ENCODE results near the gene NTSR1.
A peak's percentile ranks its signal among the peaks of the same experiment; 100 is the strongest.

NTSR1 gene

DNA sequence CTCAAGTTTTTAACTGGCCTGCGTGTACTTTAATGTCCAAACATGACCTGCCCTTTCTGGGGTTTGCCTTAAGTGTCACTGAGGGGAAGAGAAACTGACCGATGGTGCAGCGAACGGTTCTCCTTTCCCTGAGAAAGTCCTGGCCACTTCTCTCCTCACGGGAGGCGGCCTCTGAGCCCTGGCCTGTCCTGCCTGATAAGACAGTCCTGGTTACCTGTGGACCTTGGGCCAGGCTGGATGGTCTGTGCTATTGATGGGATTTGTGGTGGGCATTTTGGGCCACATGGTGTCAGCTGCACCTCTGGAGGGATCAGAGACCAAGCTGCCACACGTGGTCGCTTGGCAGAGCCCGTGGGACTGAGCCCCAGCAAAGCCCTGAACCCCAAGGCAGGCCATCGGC lies 11.6 kb upstream of the NTSR1 start:
- Mint-ChIP-seq H3K27me3 (peaks cover 22% of the 10 kb centered on the region), H3K9me3 (no peaks in the 10 kb centered on the region), H3K4me3 (no peak overlapping the region), H3K4me1 (peaks cover 5% of the 10 kb centered on the region), H3K27ac (no peak overlapping the region)
- ATAC-seq = no peak
- no peak for DNase-seq

DNA sequence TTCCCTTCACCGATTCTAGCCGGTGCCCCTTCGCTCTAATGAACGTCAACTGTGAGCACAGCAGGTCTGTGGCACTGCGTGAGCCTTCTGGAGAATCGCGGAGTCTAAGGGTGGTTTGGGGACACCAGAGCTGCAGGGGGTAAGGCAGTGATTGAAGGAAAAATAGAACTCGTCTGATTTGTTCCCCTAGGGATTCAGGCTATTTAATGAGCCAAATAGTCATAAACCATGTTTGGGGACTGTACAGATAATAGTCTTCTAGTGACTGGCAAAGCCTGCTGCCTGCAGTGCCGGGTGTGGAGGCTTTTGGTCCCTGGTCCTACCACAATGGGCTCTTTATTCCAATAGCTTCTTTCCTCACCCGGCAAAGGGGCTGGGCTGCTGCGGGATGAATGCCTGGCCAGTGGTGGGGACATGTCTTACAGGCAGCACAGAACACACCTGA lies 11.1 kb upstream of the NTSR1 start:
- no peak overlapping the region for H3K4me3 Mint-ChIP-seq
- peaks cover 5% of the 10 kb centered on the region for H3K4me1 Mint-ChIP-seq
- H3K27ac Mint-ChIP-seq = no peak overlapping the region
- ATAC-seq (no peak), DNase-seq (no peak)
- H3K27me3 Mint-ChIP-seq = peaks cover 20% of the 10 kb centered on the region
- H3K9me3 Mint-ChIP-seq = no peaks in the 10 kb centered on the region

DNA sequence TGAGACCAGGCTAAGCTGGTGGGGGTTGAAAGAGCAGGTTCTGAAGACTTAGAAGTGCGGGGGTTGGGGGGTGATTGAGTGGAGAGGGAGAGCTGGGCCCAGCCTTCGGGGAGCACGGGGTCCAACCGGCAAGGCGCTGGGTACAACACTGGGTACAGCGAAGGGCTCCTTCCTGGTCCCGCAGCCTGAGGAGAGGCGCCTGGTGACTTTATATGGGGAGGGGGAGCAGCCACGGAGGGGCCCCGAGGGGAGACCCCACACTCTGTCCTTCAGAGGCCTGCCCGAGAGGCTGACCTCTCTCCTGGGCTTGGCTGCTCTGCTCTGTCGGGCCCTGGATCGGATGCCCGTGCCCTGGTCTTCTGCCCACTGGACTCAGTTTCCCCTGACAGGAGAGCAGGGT lies 10.4 kb upstream of the NTSR1 start:
- Mint-ChIP-seq H3K27me3 (peaks cover 13% of the 10 kb centered on the region), H3K9me3 (no peaks in the 10 kb centered on the region), H3K27ac (no peak overlapping the region), H3K4me3 (no peak overlapping the region), H3K4me1 (peaks cover 7% of the 10 kb centered on the region)
- no peak for DNase-seq
- no peak for ATAC-seq

DNA sequence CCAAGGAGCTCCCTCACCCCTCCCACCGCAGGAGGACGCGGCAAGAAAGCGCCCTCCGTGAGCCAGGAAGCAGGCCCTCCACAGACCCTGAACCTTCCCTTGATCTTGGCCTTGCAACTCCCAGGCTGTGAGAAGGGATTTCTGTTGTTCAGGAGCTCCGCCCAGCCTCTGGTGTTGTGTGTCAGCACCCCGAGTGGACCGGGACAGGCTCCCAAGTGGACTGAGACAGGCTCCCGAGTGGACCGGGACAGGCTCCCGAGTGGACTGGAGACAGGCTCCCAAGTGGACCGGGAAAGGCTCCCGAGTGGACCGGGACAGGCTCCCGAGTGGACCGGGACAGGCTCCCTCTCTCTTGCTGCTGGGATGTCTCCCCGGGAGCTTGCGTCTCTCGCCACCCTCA lies 9.3 kb upstream of the NTSR1 start:
- no peak for ATAC-seq
- H3K4me3 Mint-ChIP-seq = no peak overlapping the region

DNA sequence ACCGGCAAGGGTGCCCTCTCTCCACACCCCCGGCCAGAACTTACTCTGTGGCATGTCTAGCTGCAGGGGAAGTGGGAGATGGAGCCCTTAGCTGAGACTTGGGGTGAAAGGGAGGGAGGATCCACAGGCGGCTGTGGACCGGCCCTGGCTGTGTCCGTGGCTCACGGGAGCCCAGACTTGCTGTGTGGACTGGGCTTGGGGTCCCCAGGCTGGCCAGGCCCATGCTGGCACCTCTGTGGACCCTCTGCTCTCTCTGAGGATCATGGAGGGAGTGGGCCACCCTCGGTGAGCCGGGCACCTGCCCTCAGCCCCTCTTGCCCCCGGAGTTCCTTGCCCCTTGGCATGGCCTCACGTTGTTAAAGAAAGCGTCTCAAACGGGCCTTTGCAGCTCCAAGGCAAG lies 8.9 kb upstream of the NTSR1 start:
- DNase-seq (no peak), ATAC-seq (no peak)
- Mint-ChIP-seq H3K27me3 (peaks cover 6% of the 10 kb centered on the region), H3K4me1 (peaks cover 22% of the 10 kb centered on the region), H3K4me3 (no peak overlapping the region), H3K9me3 (no peaks in the 10 kb centered on the region), H3K27ac (no peak overlapping the region)

More for the DNA sequence above, 9.3 kb upstream of the NTSR1 start:
- Mint-ChIP-seq H3K4me1 (peaks cover 18% of the 10 kb centered on the region), H3K27me3 (peaks cover 6% of the 10 kb centered on the region), H3K9me3 (no peaks in the 10 kb centered on the region), H3K27ac (no peak overlapping the region)
- no peak for DNase-seq

DNA sequence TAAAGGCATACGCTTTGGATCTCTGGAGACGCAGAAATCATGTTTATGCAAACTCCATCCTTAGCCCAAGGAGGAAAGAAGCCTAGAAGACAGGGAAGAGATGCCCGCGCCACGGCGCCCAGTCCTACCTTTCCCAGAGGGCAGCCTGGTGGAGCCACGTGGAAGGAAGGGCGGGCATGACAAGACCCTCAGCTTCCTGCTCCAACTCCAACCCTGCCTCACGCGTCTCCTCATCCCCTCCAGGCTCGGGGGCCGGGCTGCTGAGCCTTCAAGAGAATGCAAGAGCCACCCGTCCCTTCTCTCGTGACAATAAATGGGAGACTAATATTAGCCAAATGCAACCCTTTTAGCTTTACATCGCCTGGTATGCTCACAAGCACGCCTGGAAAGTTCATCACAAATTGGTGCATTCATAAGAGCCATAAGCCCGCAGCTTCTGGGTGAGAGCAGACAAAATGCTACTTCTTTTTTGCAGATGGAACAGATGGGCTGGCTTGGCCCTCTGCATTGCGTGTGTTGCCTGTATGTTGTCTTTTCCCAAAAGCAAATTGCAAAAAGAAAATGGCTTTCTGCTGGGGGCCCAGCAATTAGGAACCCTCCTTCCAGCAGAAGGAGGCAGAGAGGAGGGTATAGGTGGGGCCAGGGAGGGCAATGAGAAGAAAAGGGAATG lies 8.2 kb upstream of the NTSR1 start:
- H3K27ac Mint-ChIP-seq = no peak overlapping the region
- DNase-seq (no peak), ATAC-seq (no peak)
- H3K9me3 Mint-ChIP-seq = no peaks in the 10 kb centered on the region
- no peak overlapping the region for H3K4me3 Mint-ChIP-seq
- H3K27me3 Mint-ChIP-seq = peaks cover 6% of the 10 kb centered on the region
- peaks cover 24% of the 10 kb centered on the region for H3K4me1 Mint-ChIP-seq

DNA sequence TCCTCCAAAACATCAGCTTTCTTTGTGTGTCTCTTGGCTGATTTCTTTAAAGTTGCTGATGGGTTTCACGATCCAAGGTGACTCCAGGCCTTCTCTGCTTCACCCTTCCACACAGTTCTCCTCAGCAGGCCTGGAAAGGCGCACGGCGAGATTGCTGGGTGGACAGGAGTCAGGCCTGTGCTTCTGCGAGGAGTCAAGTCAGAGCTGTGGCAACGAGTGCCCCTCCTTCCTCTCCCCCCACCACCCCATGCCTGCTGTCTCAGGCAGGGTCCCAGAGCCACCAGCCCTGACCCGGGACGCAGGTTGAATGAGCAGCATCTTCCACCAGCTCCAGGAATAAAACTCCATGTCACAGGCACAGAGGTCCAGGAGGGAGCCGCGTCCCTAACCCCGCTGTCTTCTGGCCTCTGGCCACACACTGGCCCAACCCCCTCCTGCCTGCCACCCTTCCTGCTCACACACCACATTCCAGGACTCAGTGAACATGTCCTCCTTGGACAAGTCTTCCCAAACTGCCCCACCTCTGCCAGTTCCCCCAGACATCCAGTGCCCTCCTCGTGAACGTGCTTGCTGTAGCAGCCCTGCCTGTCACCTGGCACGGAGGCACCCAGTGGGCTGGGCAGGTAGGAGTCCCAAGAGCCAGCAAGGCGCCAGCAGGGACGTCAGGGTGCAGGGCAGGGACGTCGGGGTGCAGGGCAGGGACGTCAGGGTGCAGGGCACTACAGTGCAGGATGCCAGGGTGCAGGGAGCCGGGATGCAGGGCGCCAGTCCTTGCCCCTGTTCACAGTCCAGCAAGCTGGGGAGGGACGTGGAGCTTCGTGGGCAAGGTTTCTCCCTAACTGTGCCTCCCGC lies 7.2 kb upstream of the NTSR1 start:
- peaks cover 6% of the 10 kb centered on the region for H3K27me3 Mint-ChIP-seq
- DNase-seq = no peak
- no peaks in the 10 kb centered on the region for H3K9me3 Mint-ChIP-seq
- peaks cover 20% of the 10 kb centered on the region for H3K4me1 Mint-ChIP-seq
- H3K4me3 Mint-ChIP-seq = no peak overlapping the region
- H3K27ac Mint-ChIP-seq = peak overlapping the region in 1 of 2 donors; percentile 2
- ATAC-seq = no peak

DNA sequence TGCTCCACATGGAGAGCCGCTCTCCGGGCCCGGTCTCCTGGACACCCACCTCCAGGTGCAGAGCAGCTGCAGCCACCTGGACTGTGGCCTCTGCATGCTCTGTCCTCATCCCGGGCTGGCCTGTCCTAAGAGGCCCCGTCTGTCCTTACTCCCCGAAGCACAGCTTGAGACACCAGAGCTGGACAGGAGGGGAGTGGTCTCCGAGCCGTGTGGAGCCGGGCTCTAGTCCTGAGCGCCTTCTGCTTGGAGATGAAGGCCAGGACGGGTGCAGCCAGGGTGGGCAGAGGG lies 6.7 kb upstream of the NTSR1 start:
- Mint-ChIP-seq H3K9me3 (no peaks in the 10 kb centered on the region), H3K4me3 (no peak overlapping the region), H3K4me1 (peaks cover 19% of the 10 kb centered on the region), H3K27me3 (peaks cover 9% of the 10 kb centered on the region), H3K27ac (no peak overlapping the region)
- peak; percentile 27 for ATAC-seq
- DNase-seq = no peak

DNA sequence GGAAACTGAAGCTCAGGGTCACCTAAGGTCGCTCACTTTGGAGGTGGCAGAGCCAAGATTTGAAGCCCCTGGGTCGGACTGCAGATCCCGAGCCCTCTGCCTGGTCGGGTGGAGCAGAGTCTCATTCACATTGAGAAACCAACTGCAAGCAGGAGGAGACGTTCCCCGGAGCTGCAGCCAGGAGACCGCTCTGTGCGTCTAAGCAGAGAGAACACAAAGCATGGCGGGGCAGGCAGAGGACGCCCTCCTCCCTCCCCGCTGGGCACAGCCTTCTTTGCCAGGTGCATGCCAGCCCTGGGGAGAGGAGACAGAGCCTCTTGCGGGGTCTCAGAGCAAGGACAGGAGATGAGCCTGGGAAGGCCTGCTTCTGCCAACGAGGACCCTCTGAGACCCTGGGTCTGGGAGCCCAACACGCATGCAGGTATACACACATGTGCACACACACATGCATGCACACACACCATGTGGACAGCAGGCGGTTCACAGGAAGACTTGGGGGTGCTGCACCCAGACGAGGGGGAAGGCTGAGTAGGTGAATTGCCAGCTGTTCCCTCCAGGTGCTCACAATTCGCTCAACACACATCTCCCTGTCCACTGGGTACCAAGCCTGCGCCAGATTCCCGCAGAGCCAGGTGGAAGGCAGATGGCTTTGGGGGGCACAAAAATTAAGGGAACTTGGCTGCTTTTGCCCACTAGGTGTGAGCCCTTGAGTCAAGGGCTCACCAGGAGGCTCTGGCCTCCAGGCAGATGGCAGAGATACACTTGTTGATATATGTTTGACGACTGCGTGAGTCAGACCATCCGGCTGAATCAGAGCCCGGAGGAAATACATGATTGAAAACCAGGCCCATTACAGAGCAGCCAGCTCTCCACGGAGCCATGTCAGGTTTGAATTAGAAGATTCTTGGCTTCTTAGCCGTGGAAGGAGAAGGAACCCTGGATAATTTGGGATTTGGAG lies 5.5 kb upstream of the NTSR1 start:
- peak; percentile 63 for ATAC-seq
- peaks cover 24% of the 10 kb centered on the region for H3K4me1 Mint-ChIP-seq
- H3K4me3 Mint-ChIP-seq = peak overlapping the region in 1 of 2 donors; percentile 35
- no peaks in the 10 kb centered on the region for H3K9me3 Mint-ChIP-seq
- H3K27ac Mint-ChIP-seq = peak overlapping the region in 1 of 2 donors; percentile 42
- DNase-seq = no peak
- peaks cover 17% of the 10 kb centered on the region for H3K27me3 Mint-ChIP-seq

DNA sequence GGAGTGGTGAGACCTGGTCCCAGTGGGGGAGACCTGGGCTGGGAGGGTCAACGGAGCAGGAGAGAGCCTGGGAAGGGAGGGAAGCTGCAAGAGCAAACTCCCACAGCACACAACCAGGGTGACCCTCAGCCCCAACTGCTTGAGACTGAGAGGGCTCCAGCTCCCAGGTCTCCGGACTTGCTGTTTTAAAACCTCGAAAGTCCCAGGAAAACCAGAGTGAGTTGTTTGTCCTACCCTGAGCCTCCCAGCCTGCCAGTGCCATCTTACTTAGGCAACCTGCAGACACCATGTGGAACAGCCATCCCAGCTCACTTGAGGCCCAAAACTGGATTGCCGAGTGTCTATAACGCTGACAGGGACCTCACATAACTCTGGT lies 4.8 kb upstream of the NTSR1 start:
- ATAC-seq = no peak

DNA sequence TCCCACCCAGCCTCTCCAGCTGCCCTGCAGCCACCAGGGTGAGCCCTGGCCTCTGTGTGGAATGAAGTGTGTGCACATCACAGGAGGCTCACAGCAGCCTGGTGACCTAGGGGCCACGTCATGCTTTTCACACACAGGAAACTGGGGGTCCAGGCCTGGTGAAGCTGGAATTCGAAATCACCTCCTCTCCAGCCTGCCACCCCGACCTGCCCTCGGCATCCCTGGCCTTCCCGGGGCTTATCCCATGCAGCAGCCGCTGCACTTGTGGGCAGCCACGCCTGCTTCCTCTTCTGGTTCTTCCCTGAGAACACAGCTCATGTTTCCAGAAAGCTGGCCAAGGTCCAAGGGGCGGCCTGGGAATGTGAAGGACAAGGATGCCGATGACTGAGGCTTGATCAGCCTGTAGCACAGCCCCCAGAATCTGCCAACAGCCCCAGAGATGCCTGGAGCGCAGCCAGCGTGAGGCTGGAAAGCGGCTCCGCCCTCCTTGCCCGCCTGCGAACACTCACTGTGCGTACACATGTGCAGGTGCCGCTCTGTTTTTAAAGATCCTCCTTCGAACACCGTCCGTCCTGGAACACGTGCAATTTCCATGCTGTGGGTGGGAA lies 4.2 kb upstream of the NTSR1 start:
- H3K27me3 Mint-ChIP-seq = peaks cover 24% of the 10 kb centered on the region
- no peak overlapping the region for H3K27ac Mint-ChIP-seq
- DNase-seq (no peak), ATAC-seq (no peak)
- H3K9me3 Mint-ChIP-seq = no peaks in the 10 kb centered on the region
- peaks cover 26% of the 10 kb centered on the region for H3K4me1 Mint-ChIP-seq
- H3K4me3 Mint-ChIP-seq = no peak overlapping the region

More for the DNA sequence above, 4.8 kb upstream of the NTSR1 start:
- H3K27ac Mint-ChIP-seq = peak overlapping the region in 1 of 2 donors; percentile 42
- peak overlapping the region in 1 of 2 donors; percentile 35 for H3K4me3 Mint-ChIP-seq
- DNase-seq = no peak
- peaks cover 21% of the 10 kb centered on the region for H3K27me3 Mint-ChIP-seq
- H3K4me1 Mint-ChIP-seq = peaks cover 26% of the 10 kb centered on the region
- no peaks in the 10 kb centered on the region for H3K9me3 Mint-ChIP-seq

DNA sequence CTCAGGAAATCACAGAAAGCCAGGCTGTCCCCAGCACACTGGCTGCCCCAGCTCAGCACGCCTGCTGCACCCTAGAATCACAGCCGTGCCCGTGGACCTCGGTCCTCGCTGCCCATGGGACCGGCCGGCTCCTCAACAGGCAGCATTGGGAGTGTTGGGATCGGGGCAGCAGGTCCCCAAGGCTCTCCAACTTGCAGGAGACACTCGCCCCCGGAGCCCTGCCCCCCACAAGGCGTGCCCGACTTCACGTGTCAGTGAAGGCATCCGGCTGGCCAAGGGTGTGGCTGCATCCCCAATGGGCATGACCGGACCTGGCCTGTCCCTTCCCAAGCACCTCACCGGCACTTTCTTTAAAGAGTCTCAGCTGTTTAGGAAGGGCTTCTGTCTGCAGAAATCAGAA lies 3.0 kb upstream of the NTSR1 start:
- DNase-seq = no peak
- Mint-ChIP-seq H3K27ac (no peak overlapping the region), H3K27me3 (peaks cover 36% of the 10 kb centered on the region), H3K9me3 (no peaks in the 10 kb centered on the region), H3K4me1 (peaks cover 26% of the 10 kb centered on the region), H3K4me3 (no peak overlapping the region)
- no peak for ATAC-seq

DNA sequence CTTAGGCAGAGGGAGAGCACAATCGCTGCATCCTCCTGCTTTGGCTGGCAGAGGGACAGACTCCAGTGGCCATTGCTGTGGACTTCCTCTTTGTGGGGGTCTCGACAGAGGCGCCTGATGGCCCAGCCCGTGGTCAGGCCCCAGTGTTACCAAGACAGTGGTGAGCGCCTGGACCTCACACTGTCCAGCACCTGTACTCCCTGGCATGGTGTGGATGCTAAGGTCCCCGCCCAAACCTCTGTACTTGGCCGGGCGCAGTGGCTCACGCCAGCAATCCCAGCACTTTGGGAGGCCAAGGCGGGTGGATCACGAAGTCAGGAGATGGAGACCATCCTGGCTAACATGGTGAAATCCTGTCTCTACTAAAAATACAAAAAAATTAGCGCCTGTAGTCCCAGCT lies 2.3 kb upstream of the NTSR1 start:
- peaks cover 26% of the 10 kb centered on the region for H3K4me1 Mint-ChIP-seq
- peaks cover 40% of the 10 kb centered on the region for H3K27me3 Mint-ChIP-seq
- H3K27ac Mint-ChIP-seq = no peak overlapping the region
- DNase-seq = no peak
- H3K9me3 Mint-ChIP-seq = no peaks in the 10 kb centered on the region
- no peak overlapping the region for H3K4me3 Mint-ChIP-seq
- ATAC-seq = no peak

DNA sequence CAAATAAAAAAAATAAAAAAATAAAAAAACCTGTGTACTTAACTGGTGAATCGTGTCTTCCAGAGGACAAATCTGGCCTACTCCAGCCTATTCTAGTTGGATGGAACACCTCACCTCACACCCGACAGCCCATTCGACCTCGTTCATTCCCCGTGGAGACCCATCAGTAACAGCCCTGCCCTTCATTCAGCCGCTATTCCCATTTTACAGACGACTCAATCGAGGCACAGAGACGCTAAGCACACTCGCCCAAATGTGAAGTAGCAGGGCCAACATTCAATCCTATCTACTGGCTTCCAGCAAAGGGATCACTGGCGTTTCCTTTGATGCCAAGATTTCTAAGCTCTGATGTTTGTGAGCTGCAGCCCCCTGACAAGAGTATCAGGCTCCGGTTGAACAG lies 1.8 kb upstream of the NTSR1 start:
- Mint-ChIP-seq H3K27ac (no peak overlapping the region), H3K9me3 (no peaks in the 10 kb centered on the region), H3K4me3 (no peak overlapping the region), H3K27me3 (peaks cover 45% of the 10 kb centered on the region), H3K4me1 (peaks cover 26% of the 10 kb centered on the region)
- ATAC-seq (no peak), DNase-seq (no peak)

DNA sequence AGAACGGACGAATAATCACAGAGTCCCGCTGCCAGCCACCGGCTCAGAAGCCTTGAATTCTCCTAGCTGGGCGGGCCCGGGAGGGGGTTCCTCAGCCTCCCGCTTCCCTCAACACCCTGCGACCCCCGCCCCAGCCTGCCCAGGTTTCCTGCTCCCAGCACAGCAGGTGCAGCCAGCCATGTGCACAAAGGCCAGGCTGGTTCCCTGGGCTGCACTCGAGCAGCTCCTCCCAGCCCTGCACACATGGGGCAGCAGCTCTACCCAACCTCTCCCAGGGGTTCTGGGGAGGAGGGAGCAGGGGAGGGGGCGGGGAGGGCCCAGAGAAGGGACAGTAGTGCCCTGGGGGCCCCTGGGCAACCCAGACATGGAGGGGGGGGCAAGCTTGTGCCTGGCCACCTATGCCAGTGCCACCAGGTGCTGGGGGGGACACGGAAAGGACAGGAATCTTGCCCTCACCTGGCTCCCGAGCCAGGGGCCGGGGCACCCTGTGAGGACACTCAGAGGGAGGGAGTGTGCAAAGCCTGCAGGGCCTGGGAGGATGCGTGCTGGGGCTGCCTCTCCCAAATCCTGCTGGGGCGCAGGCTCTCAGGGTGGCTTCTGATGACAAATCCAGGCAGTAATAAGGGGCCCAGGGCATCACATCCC lies 1.2 kb upstream of the NTSR1 start:
- Mint-ChIP-seq H3K9me3 (no peaks in the 10 kb centered on the region), H3K27ac (no peak overlapping the region), H3K4me1 (peaks cover 26% of the 10 kb centered on the region), H3K27me3 (peaks cover 46% of the 10 kb centered on the region), H3K4me3 (no peak overlapping the region)
- DNase-seq (no peak), ATAC-seq (no peak)
